ENCODE data around the gene SNPH. TPM values are rescaled to one million over a fixed set of nuclear protein-coding genes. Genes with fewer than 3 reads are reported as not detected.
A peak's percentile ranks its signal among the peaks of the same experiment; 100 is the strongest.
"Not testable (repeated sequence)": the region's sequence is repeated elsewhere in the genome, so short reads cannot be mapped to it uniquely, and the experiment has no call there.

SNPH gene
- total RNA-seq, 2 experiments from 2014 or later = 3.2 to 3.6 TPM

DNA sequence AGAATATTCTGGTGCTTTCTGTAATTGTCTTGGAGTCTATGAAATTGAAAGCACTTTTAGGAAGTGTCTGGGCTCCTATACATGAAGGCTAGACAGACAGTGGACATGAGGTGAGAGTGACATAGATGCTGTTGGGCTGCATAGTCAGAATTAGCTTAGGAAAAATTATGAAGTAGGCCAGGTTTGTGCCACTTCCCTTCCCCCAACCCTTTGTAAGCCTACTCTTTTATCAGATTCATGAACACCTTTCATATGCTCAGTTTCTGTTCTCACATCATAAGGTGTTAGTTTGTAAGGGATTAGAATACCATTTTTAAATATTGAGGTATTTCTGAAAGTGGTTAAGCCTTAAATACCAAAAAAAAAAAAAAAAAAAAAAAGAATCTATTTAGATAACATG, 18.4 kb upstream of the SNPH start:
- Mint-ChIP-seq H3K27me3 (no peaks in the 10 kb centered on the region), H3K4me3 (no peak overlapping the region), H3K27ac (no peak overlapping the region), H3K36me3 (peaks cover 3% of the 10 kb centered on the region), H3K9me3 (peaks cover 5% of the 10 kb centered on the region), H3K4me1 (peaks cover 11% of the 10 kb centered on the region)
- no peak for DNase-seq

DNA sequence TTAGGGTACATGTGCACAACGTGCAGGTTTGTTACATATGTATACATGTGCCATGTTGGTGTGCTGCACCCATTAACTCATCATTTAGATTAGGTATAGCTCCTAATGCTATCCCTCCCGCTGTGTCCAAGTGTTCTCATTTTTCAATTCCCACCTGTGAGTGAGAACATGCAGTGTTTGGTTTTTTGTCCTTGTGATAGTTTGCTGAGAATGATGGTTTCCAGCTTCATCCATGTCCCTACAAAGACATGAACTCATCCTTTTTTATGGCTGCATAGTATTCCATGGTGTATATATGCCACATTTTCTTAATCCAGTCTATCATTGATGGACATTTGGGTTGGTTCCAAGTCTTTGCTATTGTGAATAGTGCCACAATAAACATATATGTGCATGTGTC, 15.8 kb upstream of the SNPH start:
- H3K9me3 Mint-ChIP-seq, DNase-seq, H3K27ac Mint-ChIP-seq, H3K36me3 Mint-ChIP-seq, H3K27me3 Mint-ChIP-seq, H3K4me3 Mint-ChIP-seq: not testable (repeated sequence)
- H3K4me1 Mint-ChIP-seq = peaks cover 11% of the 10 kb centered on the region

DNA sequence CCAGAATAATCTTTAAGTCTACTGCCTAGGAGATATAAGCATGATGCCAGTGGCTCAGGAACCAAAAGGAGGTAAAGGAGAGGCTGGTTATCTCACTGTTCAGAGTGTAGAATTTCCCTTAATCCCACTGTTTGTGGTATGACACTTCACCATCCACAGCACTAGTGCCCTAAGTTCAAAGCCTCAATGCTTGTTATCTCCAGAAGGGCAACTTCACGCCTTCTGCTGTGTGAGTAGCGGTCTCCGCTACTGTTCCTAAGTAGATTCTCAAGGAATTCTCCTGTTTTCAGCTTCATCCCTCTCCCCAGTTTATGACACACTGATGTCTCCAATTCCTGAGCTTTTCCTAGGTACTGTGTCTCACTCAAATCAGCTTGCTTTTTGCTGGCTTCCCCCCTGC, 13.7 kb upstream of the SNPH start:
- no peak overlapping the region for H3K4me3 Mint-ChIP-seq
- H3K9me3 Mint-ChIP-seq = peaks cover 5% of the 10 kb centered on the region
- no peak for DNase-seq
- H3K27me3 Mint-ChIP-seq = peaks cover 3% of the 10 kb centered on the region
- H3K4me1 Mint-ChIP-seq = peaks cover 14% of the 10 kb centered on the region
- H3K27ac Mint-ChIP-seq = no peak overlapping the region
- H3K36me3 Mint-ChIP-seq = peaks cover 3% of the 10 kb centered on the region

DNA sequence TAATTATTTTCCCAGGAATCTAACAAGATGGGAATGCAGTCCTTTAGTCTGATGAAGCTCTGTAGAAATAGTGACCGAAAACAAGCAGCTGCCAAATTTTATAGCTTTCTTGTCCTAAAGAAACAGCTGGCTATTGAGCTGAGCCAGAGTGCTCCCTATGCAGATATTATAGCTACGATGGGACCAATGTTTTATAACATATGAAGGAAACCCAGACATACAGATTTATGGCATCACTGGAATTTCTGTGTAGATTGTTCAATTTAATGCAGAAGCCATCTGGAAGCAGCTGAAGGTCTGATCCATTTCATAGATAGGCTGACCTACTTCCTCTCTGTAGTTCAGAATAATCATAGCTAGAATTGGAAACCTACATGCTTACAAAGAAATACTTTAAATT, 11.8 kb upstream of the SNPH start:
- no peak overlapping the region for H3K4me3 Mint-ChIP-seq
- H3K27me3 Mint-ChIP-seq = peaks cover 3% of the 10 kb centered on the region
- no peak overlapping the region for H3K27ac Mint-ChIP-seq
- H3K36me3 Mint-ChIP-seq = peaks cover 3% of the 10 kb centered on the region
- DNase-seq = no peak
- peaks cover 8% of the 10 kb centered on the region for H3K4me1 Mint-ChIP-seq
- H3K9me3 Mint-ChIP-seq = peaks cover 5% of the 10 kb centered on the region

- DNase-seq = no peak
- peaks cover 3% of the 10 kb centered on the region for H3K36me3 Mint-ChIP-seq
- peaks cover 8% of the 10 kb centered on the region for H3K4me1 Mint-ChIP-seq
- H3K27ac Mint-ChIP-seq = no peak overlapping the region
- no peak overlapping the region for H3K4me3 Mint-ChIP-seq
- peaks cover 3% of the 10 kb centered on the region for H3K27me3 Mint-ChIP-seq
- peaks cover 3% of the 10 kb centered on the region for H3K9me3 Mint-ChIP-seq
Measured at GRCh38 chr20:1255675-1256074, 10.4 kb upstream of the SNPH start.

DNA sequence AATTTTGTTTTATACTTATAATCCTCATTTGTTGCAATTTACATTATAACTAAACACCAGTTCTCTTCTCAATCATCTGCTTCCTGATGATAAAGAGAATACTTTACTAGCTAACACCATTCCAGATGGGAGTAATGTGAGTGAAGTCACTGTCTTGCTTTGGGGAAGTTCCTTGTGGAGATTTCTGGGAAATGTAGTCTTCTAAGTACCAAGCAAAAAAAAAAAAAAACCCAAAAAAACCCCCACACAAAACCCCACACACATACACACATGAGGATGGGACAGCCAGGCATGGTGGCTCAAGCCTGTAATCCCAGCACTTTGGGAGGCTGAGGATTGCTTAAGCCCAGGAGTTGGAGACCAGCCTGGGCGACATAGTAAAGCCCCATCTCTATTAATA, 2.2 kb upstream of the SNPH start:
- H3K9me3 Mint-ChIP-seq = peaks cover 7% of the 10 kb centered on the region
- H3K36me3 Mint-ChIP-seq = peaks cover 12% of the 10 kb centered on the region
- H3K4me1 Mint-ChIP-seq = peaks cover 36% of the 10 kb centered on the region
- peak overlapping the region; percentile 19 for H3K27ac Mint-ChIP-seq
- no peak for DNase-seq
- peaks cover 4% of the 10 kb centered on the region for H3K27me3 Mint-ChIP-seq
- no peak overlapping the region for H3K4me3 Mint-ChIP-seq

- no peak for DNase-seq
- peaks cover 7% of the 10 kb centered on the region for H3K9me3 Mint-ChIP-seq
- peaks cover 4% of the 10 kb centered on the region for H3K27me3 Mint-ChIP-seq
- H3K27ac Mint-ChIP-seq = peak overlapping the region; percentile 40
- peaks cover 36% of the 10 kb centered on the region for H3K4me1 Mint-ChIP-seq
- peak overlapping the region; percentile 89 for H3K4me3 Mint-ChIP-seq
- H3K36me3 Mint-ChIP-seq = peaks cover 12% of the 10 kb centered on the region
Measured at GRCh38 chr20:1264727-1265126, 1.4 kb upstream of the SNPH start.

GRCh38 chr20:1265226-1265915, 723 bp upstream of the SNPH start:
- H3K9me3 Mint-ChIP-seq = peaks cover 7% of the 10 kb centered on the region
- DNase-seq = no peak

DNA sequence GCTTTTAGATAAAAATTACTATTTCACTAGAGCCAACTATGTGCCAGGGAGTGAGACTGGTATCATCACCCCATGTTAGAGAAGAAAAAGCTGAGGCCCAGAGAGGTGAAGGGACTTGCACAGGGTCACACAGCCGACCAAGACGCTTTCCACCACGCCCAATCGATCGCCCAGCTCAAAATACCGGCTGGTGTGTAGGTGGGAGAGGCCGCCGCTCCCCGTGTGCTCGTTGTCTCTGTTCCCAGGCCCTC, 253 bp upstream of the SNPH start:
- peak overlapping the region; percentile 89 for H3K4me3 Mint-ChIP-seq
- peaks cover 7% of the 10 kb centered on the region for H3K9me3 Mint-ChIP-seq
- DNase-seq = no peak
- peaks cover 12% of the 10 kb centered on the region for H3K36me3 Mint-ChIP-seq
- H3K4me1 Mint-ChIP-seq = peaks cover 36% of the 10 kb centered on the region
- H3K27ac Mint-ChIP-seq = peak overlapping the region; percentile 88
- H3K27me3 Mint-ChIP-seq = peaks cover 4% of the 10 kb centered on the region

More at GRCh38 chr20:1265226-1265915, 723 bp upstream of the SNPH start:
- H3K4me3 Mint-ChIP-seq = peak overlapping the region; percentile 89
- H3K27ac Mint-ChIP-seq = peak overlapping the region; percentile 88
- peaks cover 12% of the 10 kb centered on the region for H3K36me3 Mint-ChIP-seq
- peaks cover 4% of the 10 kb centered on the region for H3K27me3 Mint-ChIP-seq
- peaks cover 36% of the 10 kb centered on the region for H3K4me1 Mint-ChIP-seq

DNA sequence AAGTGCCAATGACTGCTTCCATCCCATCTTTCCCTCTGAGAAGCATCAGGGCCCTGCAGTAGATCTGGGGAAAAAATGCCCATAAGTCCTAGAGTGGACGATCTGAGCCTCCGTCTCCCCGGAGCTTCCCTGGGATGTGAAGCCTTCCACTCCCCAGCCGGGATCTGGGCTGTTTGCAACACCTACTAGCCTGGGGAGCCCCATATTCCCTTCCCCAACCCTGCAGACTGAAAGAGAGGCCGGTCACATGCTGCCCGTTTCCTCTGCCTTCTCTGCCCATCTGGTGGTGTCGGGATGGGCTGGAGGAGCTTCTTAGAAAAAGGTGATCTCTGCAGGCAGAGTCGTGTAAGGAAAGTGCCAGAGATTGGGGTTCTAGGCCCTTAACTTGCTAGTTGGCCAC, 1.1 kb downstream of the SNPH start:
- Mint-ChIP-seq H3K4me1 (peaks cover 42% of the 10 kb centered on the region), H3K9me3 (peaks cover 6% of the 10 kb centered on the region), H3K27me3 (no peaks in the 10 kb centered on the region), H3K4me3 (peak overlapping the region; percentile 62), H3K36me3 (peaks cover 11% of the 10 kb centered on the region), H3K27ac (no peak overlapping the region)
- no peak for DNase-seq

GRCh38 chr20:1267809-1268374, 1.8 kb downstream of the SNPH start:
- H3K36me3 Mint-ChIP-seq = peaks cover 6% of the 10 kb centered on the region
- DNase-seq = no peak
- peak overlapping the region; percentile 28 for H3K27ac Mint-ChIP-seq
- no peaks in the 10 kb centered on the region for H3K27me3 Mint-ChIP-seq
- H3K4me1 Mint-ChIP-seq = peaks cover 42% of the 10 kb centered on the region
- peaks cover 2% of the 10 kb centered on the region for H3K9me3 Mint-ChIP-seq
- H3K4me3 Mint-ChIP-seq = no peak overlapping the region

DNA sequence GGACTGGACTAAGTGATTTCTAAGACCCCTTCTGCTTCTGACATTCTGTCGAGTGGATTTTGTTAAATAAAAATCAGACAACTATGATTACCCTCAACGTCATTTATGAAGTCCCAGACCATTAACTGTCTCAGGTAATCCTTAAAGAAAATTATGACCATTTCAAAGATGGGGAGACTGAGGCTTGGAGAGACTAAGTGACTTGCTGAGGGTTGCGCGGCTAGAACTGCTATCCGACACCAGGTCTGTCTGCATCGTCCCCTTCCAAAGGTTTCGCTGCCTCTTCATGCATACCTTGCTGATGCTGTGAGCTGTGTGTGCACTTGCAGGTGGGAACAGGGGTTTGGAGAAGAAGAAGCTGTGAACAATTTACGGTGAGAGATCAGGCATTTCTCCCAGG, 3.1 kb downstream of the SNPH start:
- no peaks in the 10 kb centered on the region for H3K27me3 Mint-ChIP-seq
- H3K4me3 Mint-ChIP-seq = no peak overlapping the region
- H3K9me3 Mint-ChIP-seq = no peaks in the 10 kb centered on the region
- DNase-seq = no peak
- H3K4me1 Mint-ChIP-seq = peaks cover 32% of the 10 kb centered on the region
- no peak overlapping the region for H3K27ac Mint-ChIP-seq
- H3K36me3 Mint-ChIP-seq = no peaks in the 10 kb centered on the region

DNA sequence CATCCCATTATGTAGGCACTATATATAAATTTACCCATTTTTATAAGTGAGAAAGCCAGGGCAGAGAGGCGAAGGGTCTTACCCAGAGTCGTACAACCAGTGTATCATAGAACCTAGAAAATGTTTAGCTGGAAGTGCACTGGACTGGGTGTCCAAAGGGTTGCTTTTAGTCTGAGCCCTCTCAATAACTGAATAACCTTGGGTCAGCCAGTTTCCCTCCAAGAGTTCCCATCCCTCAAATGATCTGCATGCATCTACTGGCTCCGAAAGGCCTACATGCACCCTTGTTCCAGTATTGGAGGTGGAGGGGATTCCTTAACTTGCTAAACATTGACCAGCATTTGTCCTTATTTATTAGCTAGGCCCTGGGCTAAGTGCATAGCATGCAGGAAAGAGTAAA, 3.8 kb downstream of the SNPH start:
- Mint-ChIP-seq H3K9me3 (no peaks in the 10 kb centered on the region), H3K36me3 (no peaks in the 10 kb centered on the region), H3K27ac (no peak overlapping the region), H3K27me3 (no peaks in the 10 kb centered on the region), H3K4me1 (peaks cover 29% of the 10 kb centered on the region), H3K4me3 (no peak overlapping the region)
- no peak for DNase-seq

- Mint-ChIP-seq H3K36me3 (no peaks in the 10 kb centered on the region), H3K27me3 (no peaks in the 10 kb centered on the region), H3K9me3 (no peaks in the 10 kb centered on the region), H3K4me1 (peaks cover 12% of the 10 kb centered on the region), H3K4me3 (no peak overlapping the region), H3K27ac (no peak overlapping the region)
- DNase-seq = no peak
Measured at GRCh38 chr20:1272368-1273100, 6.4 kb downstream of the SNPH start.

DNA sequence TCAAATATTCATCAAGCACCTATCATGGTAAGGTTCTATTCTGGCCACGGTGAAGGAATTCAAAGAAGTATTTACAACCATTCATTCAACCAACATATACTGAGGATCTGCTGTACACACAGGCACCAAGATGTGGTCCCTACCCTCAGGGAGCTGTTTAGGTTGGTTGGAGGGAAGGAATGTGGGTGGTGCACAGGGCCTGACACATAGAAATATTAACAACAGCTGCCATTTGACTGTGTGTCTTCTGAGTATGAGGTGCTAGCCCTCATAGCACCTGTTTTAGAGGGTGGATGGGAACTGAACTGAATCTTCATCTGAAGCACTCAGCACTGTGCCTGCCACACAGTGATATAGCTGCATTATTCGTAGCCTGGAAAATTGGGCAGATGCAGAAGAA, 7.3 kb downstream of the SNPH start:
- no peaks in the 10 kb centered on the region for H3K9me3 Mint-ChIP-seq
- H3K4me1 Mint-ChIP-seq = peaks cover 8% of the 10 kb centered on the region
- H3K27ac Mint-ChIP-seq = no peak overlapping the region
- no peaks in the 10 kb centered on the region for H3K36me3 Mint-ChIP-seq
- DNase-seq = no peak
- no peak overlapping the region for H3K4me3 Mint-ChIP-seq
- no peaks in the 10 kb centered on the region for H3K27me3 Mint-ChIP-seq

Measured in activated naive CD8-positive, alpha-beta T cell treated with anti-CD3 and anti-CD28 coated beads for 36 hours (primary cell).